Measurements from ENCODE around the gene MAB21L4. TPM values are rescaled to one million over a fixed set of nuclear protein-coding genes. Genes with fewer than 3 reads are reported as not detected.
A peak's percentile ranks its signal among the peaks of the same experiment; 100 is the strongest.

MAB21L4 gene
- total and polyA plus RNA-seq, 2 experiments from 2014 or later = not detected

DNA sequence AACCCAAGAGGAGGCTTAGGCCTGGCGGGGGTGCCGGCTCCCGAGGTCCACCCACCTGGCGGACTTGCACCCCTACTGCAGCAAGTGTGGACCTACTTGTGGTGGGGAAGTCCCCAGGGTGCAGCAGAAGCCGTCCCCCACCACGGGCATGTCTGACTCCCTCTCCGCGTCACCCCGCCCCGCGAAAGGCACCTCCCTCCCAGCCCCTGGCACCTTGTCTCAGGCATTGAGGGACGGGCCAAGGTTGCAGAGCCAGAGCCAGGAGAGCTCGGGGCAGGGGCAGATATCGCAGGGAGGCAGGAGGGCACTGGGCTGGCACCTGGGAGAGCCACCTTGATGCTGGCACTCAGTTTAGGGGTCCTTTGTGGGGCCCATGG is 29.2 kb upstream of the MAB21L4 start:
- Histone ChIP-seq H3K27ac (ENCODE audit: low read depth) (no peak overlapping the region), H3K4me2 (no peak overlapping the region), H3F3A (replicated peaks; ENCODE audit: low read depth) (no peaks in the 10 kb centered on the region), H3K4me3 (no peak overlapping the region), H3K9me2 (ENCODE audit: insufficient read depth) (no peaks in the 10 kb centered on the region), H4K20me1 (replicated peaks; ENCODE audit: insufficient read depth) (no peaks in the 10 kb centered on the region), H3K27me3 (ENCODE audit: insufficient read depth) (no peaks in the 10 kb centered on the region), H3K79me2 (replicated peaks; ENCODE audit: insufficient read depth) (no peaks in the 10 kb centered on the region), H3K36me3 (ENCODE audit: insufficient read depth) (no peaks in the 10 kb centered on the region), H3K4me1 (ENCODE audit: insufficient read depth) (no peaks in the 10 kb centered on the region), H2AFZ (no peak overlapping the region)
- ATAC-seq = peak; percentile 22
- Mint-ChIP-seq H3K36me3 (ENCODE audit: low read depth) (no peaks in the 10 kb centered on the region), H3K4me1 (0 out of 3 replicates have a peak, but pooled peaks cover 2% of the 10 kb centered on the region), H3K27ac (no peak overlapping the region), H3K27me3 (ENCODE audit: insufficient read depth, low read depth, poor library complexity) (peaks cover 9% of the 10 kb centered on the region), H3K9me3 (no peaks in the 10 kb centered on the region; the same call in 2 of the 3 replicates), H3K4me3 (no peak overlapping the region)
- no peak for DNase-seq (ENCODE audit: low spot score)
- TF ChIP-seq ZNF331 (CRISPR knock-in tag; IDR thresholded peaks at IDR 0.05; ENCODE audit: low read depth) = no peak
- TF ChIP-seq JUNB (IDR thresholded peaks at IDR 0.05; ENCODE audit: unreplicated experiment) = no peak
- TF ChIP-seq ETS1 (IDR thresholded peaks at IDR 0.05) = no peak

DNA sequence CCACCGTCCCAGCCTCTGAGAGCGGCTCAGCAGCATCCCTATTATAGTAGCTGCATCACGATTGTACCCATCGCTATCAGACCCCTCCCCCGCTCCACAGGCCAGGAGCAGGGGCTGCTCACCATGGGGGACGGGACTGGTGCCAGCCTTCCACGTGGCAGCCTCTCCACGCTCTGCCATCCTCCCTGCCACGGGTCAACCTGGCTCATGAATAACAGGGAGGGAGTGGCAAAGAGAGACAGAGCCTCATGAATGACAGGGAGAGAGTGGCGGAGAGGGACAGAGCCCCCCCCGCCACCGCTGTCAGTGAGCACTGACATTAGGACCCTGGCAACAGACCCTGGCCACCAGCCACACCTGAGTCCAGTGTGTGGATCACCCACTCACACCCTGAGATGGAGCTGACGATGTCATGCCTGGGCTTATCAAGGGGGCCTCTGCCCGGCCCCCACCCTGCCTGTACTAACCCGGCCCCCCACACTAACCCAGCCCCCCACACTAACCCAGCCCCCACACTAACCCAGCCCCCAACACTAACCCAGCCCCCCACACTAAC is 27.1 kb upstream of the MAB21L4 start:
- Mint-ChIP-seq H3K27ac (no peak overlapping the region), H3K4me1 (0 out of 3 replicates have a peak, but pooled peaks cover 2% of the 10 kb centered on the region), H3K36me3 (ENCODE audit: low read depth) (no peaks in the 10 kb centered on the region), H3K9me3 (no peaks in the 10 kb centered on the region), H3K4me3 (no peak overlapping the region), H3K27me3 (ENCODE audit: insufficient read depth, low read depth, poor library complexity) (peaks cover 5% of the 10 kb centered on the region)
- peak; percentile 9; the same call in 2 of the 3 replicates for ATAC-seq
- Histone ChIP-seq H3F3A (replicated peaks; ENCODE audit: low read depth) (no peaks in the 10 kb centered on the region), H3K27me3 (ENCODE audit: insufficient read depth) (no peaks in the 10 kb centered on the region), H2AFZ (no peak overlapping the region), H3K27ac (ENCODE audit: low read depth) (no peak overlapping the region), H3K4me3 (no peak overlapping the region), H3K36me3 (ENCODE audit: insufficient read depth) (no peaks in the 10 kb centered on the region), H3K4me2 (no peak overlapping the region), H3K79me2 (replicated peaks; ENCODE audit: insufficient read depth) (no peaks in the 10 kb centered on the region), H3K9me2 (ENCODE audit: insufficient read depth) (no peaks in the 10 kb centered on the region), H4K20me1 (replicated peaks; ENCODE audit: insufficient read depth) (no peaks in the 10 kb centered on the region), H3K4me1 (ENCODE audit: insufficient read depth) (no peaks in the 10 kb centered on the region)
- no peak for TF ChIP-seq EZH2 (IDR thresholded peaks at IDR 0.05; ENCODE audit: low read depth, unreplicated experiment)
- no peak for TF ChIP-seq EZH2phosphoT487 (IDR thresholded peaks at IDR 0.05; ENCODE audit: unreplicated experiment)
- TF ChIP-seq STAT1 (IDR thresholded peaks at IDR 0.05; ENCODE audit: unreplicated experiment) = no peak
- no peak for TF ChIP-seq ZNF331 (CRISPR knock-in tag; IDR thresholded peaks at IDR 0.05; ENCODE audit: low read depth)
- TF ChIP-seq CREB1 (CRISPR knock-in tag; IDR thresholded peaks at IDR 0.05; ENCODE audit: low read depth) = no peak
- no peak for DNase-seq (ENCODE audit: low spot score)

DNA sequence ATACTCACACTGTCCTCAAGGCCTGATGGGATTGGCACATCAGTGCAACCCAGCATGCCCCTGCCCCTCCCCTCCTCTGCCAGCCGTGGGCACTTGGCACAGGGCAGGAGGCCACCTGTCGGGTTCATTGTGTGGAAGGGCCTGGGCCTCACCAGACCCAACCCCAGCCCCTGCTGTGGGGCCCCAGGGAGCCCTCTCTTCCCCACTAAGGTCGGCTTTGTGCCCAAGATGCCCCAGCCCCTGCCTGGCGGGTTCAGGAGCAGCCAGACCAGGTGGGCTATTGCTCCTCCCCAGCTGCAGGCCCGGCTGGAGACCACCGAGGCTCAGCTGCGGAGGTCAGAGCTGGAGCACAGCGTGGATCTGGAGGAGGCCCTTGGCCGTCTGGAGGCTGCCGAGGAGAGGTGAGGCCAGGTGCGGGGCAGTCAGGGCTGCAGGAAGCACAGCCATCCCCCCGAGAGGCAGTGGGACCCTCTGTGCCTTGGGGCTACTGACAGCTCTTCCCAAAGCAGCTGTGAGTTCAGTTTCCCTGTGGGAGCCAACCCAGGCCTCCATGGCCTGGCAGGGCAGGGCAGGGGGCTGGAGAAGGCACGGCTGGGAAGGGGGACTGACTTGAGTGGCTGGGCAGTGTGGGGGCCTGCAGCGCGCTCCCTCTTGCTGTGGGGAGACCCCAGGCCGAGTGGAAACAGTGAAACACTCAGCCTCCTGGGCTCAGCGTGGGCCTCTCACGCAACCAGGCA is 26.5 kb upstream of the MAB21L4 start:
- no peak for ATAC-seq
- TF ChIP-seq ZNF114 (CRISPR knock-in tag; IDR thresholded peaks at IDR 0.05) = no peak
- TF ChIP-seq REST (IDR thresholded peaks at IDR 0.05; ENCODE audit: unreplicated experiment) = no peak
- TF ChIP-seq NANOG (IDR thresholded peaks at IDR 0.05; ENCODE audit: borderline replicate concordance) = no peak
- TF ChIP-seq EZH2 (IDR thresholded peaks at IDR 0.05; ENCODE audit: low read depth, unreplicated experiment) = no peak
- TF ChIP-seq STAT1 (IDR thresholded peaks at IDR 0.05; ENCODE audit: unreplicated experiment) = no peak
- TF ChIP-seq JUNB (IDR thresholded peaks at IDR 0.05; ENCODE audit: unreplicated experiment) = no peak
- no peak for TF ChIP-seq CREB1 (CRISPR knock-in tag; IDR thresholded peaks at IDR 0.05; ENCODE audit: low read depth)

More for the DNA sequence above, 26.5 kb upstream of the MAB21L4 start:
- Mint-ChIP-seq H3K27me3 (ENCODE audit: insufficient read depth, low read depth, poor library complexity) (peaks cover 5% of the 10 kb centered on the region), H3K27ac (no peak overlapping the region), H3K4me3 (no peak overlapping the region), H3K9me3 (no peaks in the 10 kb centered on the region), H3K36me3 (ENCODE audit: low read depth) (no peaks in the 10 kb centered on the region), H3K4me1 (0 out of 3 replicates have a peak, but pooled peaks cover 2% of the 10 kb centered on the region)
- Histone ChIP-seq H2AFZ (no peak overlapping the region), H3K4me3 (no peak overlapping the region), H3K27me3 (ENCODE audit: insufficient read depth) (no peaks in the 10 kb centered on the region), H3K4me1 (ENCODE audit: insufficient read depth) (no peaks in the 10 kb centered on the region), H3K4me2 (no peak overlapping the region), H3F3A (replicated peaks; ENCODE audit: low read depth) (no peaks in the 10 kb centered on the region), H3K27ac (ENCODE audit: low read depth) (no peak overlapping the region), H4K20me1 (replicated peaks; ENCODE audit: insufficient read depth) (no peaks in the 10 kb centered on the region), H3K36me3 (ENCODE audit: insufficient read depth) (no peaks in the 10 kb centered on the region), H3K79me2 (replicated peaks; ENCODE audit: insufficient read depth) (no peaks in the 10 kb centered on the region), H3K9me2 (ENCODE audit: insufficient read depth) (no peaks in the 10 kb centered on the region)
- DNase-seq (ENCODE audit: low spot score) = no peak

All from GM23338 (cell line).